Left renal pelvis (tissue), 4 donors: ENCODE measurements around the gene CCDC24. TPM values are rescaled to one million over a fixed set of nuclear protein-coding genes. Genes with fewer than 3 reads are reported as not detected.

Source experiments
- DNase-seq, 4 donors: peaks; one replicate each; pipeline ENCODE4 v3.0.0-alpha.2; 2013; ENCODE audit warnings: low read depth in 4 of 4, low spot score in 3 of 4
- polyA plus RNA-seq, 4 donors: library from polyadenylated mRNA; unstranded; fragments of 120-200 nt; gene quantifications; one replicate each; pipeline ENCODE4 v1.2.1, GENCODE V29; 2013; ENCODE audit not compliant: insufficient read length in 4 of 4

Gene CCDC24
- polyA plus RNA-seq, 4 donors: 3.2 to 29.8 (median 16.4) TPM

DNA sequence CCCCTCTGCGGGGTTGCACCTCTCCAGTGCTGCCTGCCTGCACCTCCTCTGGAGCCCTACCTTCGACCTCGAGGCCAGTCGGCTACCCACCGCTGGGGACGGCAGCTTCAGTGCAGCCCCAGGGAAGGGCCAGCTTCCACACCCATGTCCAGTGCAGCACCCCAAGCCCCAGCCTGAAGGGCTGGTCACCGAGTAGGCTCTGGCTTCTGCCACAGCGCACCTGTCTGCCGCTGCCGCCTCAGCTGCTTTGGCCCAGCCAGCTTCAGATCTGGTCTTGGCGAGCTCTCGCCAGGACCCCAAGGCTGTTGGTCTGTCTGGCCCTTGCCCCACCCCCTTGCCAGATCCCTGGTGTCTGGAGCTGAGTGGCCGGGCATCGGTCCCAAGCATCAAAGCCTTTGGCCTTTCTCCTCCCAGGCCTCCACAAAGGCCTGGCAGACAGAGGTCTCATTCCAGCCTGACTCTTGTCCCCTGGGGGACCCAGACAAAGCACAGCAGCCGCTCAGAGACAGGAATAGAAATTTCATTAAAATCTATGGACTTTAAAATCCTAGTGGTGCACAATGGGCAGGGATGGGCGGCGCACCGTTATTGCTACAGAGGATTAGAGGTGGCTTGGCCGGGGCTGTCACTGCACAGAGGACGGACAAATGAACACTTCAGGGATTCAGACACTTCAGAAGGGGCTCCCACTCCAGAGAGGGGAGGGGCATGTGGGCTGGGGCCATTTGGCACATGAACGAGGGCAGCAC lies 4.8 kb downstream of the CCDC24 start:
- DNase-seq: no peak

DNA sequence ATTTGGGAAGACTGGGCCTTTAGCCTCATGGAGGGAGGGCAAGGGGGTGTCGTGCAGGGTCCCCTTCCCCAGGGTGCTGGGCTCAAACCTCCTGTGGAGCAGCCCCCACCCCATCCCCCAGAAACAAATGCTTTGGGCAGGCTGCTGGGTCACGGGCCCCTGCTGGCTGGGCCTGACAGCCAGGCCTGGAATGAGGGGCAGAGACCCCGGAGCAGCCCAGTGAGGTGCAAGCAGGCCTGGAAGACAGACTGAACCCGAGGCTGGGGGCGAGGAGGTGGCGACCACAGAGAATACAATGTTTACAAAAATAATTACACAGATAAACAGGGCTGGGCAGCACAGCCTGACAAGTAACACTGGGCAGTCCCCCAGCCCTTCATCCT lies 5.3 kb downstream of the CCDC24 start:
- DNase-seq: no peak

DNA sequence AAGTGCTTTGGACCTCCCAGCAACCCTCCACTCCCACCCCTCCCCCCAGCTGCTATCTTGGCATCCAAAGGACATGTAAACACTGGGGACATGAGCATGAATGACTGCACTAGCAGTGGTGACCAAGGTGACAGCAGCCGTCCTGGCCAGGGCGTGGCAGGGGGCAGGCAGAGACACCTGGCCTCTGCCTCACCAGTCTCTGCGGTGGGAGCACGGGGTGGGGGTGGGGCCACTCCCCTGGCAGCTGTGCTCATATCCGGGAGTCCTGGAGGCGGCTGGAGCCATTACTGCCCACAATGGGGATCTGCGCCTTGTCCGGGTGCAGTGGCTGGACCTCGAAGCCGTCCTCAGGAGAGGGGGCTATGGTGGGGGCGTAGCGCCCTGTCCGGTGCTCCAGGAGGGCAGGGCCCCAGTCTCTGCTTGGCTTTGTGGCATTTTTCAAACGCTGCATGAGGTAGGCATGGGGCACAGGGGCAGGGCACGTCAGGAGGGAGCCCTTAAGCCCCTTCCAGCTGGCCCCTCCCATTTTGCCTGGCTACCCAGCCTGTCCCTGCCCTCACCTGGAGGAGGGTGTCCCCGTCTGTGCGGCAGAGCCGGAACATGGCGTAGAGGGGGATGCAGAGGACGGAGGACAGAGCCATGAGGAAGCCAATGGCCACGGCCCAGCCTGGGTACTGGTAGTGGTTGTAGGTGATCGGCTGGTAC lies 6.0 kb downstream of the CCDC24 start:
- DNase-seq: no peak

DNA sequence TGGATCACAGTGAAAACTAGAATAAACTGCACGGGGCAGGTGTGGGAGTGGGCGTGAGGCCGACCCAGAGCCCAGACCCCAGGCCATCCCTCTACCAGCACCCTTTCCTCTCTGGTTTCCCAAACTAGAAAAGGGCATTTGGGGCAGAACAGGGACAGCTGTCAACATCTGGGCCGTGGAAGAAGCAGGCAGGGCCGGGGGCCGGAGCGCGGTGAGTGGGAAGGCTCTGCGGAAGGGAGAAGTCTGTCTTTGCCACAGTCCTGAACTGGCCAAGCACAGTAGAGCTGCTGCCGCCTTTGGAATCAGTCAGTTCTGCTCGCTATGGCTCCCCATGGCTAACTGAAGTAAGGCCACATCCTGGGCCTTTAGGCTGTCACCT lies 6.6 kb downstream of the CCDC24 start:
- no peak for DNase-seq

DNA sequence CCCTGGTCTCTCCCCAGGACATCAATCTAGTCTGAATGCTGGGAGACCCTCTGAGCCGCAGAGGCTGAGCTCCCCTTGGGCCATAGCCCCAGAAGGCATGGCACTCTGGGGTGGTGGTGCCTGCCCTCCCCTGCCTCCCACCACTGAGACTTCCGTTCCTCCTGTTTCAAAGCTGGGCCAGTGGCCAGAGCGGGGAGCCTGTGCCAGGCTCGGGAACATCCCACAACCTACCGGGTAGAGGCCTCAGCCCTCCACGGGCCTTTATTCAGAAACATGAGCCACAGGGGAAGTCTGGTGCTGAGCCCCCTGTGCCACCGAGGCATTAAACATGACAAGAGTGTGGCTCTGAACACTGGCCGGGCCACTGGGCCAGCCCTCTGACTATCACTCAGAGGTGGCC lies 8.1 kb downstream of the CCDC24 start:
- no peak for DNase-seq

DNA sequence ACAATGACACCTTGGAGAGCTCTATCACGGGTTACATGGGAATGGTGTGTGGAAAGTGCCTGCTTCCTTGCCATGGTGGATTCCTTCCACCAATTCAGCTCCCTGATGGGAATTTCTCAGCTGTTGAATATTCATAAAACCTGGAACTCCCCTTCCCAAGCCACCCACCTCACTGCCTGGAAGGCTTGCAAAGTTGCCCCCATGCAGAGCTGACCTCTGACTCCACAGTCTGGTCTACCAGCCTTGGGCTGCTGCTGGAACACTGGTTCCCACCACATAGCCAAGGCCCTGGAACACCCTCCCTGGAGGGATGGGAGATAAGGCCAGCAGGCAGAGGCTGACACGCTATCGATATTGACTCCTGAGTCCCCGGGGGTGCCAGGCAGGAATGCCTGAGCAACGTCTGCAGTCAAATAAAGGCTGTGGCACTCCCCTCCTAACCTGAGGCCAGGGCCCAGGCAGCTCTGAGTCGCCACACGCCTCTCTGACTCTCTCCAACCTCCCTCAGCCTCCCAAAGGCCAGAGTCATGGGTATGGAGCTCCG lies 8.8 kb downstream of the CCDC24 start:
- no peak for DNase-seq

DNA sequence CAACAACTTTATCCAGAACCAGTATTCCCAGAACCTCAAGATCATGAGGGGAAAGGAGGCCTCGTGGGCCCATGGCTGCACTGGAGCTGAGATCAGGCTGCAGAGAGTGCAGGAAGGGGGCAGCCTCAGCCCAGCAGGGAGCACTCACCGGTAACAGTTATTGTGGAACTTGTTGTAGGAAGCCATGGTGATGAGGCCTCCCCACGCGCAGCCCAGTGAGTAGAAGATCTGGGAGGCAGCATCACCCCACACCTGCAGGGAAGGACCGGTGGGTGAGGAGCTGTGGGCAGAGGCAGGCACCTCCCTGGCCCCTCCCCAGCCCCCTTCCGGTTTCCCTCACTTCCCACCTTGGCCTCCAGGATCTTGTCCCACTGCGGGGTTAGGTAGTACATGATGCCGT lies 10.8 kb downstream of the CCDC24 start:
- no peak for DNase-seq

DNA sequence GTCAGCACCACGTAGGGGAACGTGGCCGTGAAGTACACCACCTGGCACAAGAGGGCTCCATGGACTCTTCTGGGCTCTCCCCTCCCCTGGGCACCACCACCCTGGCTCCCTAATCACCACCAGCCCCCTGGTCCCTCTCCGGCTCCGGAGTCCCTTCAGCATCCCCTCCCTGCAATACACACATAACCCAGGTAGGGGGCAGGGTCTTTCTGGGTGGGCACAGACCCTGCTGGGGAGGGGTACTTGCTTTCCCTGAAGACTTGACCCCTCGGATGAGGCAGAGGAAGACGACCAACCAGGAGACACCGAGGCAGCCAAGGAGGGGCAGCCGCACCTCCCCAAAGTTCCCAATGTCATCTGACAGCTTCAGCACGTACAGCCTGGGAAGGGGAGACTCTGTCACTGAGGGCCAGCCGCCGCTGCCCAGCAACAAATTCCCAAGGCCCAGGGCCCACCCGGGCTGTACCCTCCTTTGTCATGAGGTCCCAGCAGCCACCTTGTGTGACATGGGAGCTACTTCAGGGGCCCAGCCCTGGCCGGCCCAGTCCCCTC lies 11.3 kb downstream of the CCDC24 start:
- DNase-seq: no peak

DNA sequence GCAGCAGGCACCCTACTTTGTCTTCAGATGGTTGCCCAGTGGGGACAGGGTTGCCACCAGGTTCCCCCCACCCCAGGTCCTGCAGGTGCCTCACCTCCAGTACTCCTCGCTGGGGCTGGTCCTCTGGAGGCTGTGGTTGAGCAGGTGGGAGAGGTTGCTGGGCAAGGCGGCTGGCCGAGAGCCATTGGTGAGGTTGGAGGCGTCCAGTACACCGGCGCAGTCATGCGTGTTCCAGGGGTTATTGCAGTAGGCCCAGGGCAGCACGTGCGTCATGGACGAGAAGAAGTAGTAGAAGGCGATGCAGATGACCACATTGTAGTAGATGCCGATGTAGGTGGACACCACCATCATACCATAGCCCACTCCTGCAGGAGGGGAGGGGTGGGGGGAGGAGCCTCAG lies 16.9 kb downstream of the CCDC24 start:
- no peak for DNase-seq

DNA sequence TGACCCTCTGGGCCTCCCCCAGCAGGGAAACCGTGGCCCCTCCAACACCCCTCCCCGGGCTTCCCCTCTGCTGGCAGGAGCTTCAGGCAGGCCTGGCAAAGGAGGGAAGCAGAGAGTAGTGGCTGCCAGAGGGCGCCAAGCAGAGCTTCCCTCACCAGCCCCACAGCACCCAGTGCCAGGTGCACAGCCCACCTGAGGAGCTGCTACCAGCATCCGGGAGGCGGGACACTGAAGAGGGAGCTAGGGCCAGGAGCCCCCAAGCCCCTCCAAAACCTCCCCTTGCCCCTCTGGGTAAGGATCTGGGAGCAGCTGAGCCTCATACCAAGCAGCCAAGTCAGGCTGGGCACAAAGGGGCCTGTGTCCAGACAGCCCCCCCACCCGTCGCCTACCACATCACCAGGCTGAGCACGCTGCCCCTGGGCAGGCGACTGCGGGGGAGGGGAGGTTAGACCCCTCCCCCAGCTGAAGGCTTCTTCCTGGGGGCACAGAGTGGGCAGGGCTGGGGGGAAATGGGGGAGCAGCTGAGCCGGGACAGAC lies 19.6 kb downstream of the CCDC24 start:
- DNase-seq: no peak

DNA sequence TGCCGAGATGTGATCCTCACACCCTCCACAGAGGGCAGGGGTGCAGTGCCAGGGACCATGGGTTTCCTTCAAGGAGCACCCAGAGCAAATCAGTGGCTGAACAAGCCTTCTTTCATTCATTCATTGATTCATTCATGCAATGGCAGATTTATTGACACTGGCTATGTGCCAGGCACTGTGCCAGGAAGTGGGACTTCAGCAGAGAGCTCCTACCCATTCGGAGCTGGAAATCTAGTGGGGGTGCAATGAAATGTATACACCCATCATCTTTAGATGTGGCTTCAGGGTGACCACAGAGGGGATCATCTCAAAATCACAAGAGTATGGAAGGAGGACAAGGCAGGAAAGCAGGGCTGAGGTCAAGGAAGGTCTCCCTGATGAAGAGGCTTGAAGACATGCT lies 21.0 kb downstream of the CCDC24 start:
- DNase-seq: no peak

DNA sequence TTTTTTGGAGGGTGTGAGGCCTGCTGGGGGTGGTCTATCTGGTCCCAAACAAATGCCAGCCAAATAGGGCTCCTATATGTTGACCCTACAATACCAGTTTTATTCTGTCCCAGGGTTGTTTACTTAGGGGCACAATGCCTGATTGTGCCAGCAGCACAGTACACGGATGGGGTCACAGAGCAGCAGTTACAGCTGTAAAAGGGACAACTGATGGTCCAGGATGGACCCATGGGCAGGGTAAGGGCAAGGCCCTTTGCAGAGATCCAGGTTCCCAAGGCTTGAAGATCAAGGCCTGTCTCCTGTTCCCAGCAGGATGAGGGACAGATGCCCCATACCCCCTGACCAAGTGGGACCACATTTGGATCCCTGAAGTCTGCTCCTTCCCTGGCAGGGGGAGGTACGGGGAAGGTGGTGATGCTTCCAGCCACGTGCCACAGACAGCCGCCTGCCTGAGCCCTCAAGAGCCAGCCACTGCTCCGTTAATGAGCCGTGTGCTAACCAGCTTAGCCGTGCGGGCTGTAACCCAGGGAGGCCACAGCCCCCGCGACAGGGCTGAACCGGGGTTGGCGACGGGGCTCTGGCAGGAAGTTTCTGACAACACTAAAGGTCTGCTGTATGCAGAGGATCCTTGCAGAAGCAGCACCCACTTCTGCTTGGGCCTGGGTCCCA lies 21.7 kb downstream of the CCDC24 start:
- no peak for DNase-seq

DNA sequence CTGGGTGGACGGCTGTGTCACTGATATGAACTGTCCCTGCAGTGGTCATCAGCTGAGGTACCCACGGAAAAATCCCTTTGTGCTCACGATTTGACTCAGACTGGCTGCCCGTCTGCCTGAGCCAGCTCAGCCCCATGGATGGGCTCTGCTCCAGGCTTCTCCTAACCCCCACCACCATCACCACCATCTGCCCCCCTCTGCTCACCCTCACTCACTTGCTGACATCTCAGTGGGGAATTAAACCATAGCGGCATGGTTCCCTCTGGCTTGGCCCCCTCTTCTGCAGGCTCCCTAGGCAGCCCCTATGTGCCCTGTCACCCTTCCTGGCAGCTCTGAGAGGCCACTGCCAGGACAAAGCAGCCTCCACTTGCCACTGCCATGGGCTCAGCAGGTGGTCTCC lies 22.6 kb downstream of the CCDC24 start:
- DNase-seq: no peak

DNA sequence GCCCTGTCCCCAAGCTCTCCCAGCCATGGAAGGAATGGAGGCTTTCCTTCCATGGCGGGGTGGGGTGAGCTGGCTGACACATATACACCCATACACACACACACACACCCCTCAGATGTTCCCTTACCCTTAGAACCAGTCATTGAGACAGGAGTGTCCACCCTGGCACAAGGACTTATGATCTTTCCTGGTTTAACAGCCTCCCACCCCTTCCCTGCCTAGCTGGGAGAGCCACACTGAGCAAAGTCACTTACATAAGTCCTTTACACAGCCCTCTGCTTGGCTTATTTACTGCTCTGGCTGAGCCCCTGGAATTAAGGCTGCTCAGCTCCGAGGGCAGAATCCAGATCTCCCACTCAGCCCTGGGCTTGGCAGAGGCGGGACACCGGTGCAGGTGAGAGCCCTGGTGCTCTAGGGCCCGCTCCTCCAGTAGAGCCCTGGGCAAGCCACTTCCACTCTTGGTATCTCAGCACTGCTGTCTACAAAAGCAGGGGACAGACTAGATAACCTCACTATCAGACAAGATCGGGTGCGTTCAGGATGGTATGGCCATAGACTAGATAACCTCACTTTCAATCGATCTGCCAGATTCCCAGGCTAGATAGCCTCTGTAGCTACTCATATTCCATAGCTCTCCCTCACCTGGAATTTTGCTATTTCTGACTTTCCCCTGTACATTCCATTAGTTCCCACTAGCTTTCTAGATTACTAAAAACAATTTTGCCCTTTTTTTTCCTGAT lies 23.1 kb downstream of the CCDC24 start:
- no peak for DNase-seq

DNA sequence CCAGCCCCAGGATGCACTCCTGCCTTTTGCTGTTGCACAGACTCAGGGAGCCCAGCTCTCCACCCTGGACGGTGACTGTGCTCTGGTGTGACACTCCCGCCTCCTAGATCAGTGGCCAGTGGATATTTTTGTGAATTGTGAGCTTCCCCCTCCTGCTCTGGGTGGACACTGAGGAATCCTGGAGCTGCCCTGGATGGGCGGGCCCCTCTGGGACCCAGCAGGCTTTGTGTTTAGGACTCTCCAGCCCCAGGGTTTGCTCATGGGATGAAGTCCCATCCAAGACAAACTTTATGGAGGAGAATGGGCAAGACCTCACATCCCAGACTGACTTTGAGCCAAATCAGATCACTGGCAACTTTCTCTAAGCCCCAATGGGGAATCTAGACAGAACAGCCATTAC lies 23.8 kb downstream of the CCDC24 start:
- DNase-seq: no peak

DNA sequence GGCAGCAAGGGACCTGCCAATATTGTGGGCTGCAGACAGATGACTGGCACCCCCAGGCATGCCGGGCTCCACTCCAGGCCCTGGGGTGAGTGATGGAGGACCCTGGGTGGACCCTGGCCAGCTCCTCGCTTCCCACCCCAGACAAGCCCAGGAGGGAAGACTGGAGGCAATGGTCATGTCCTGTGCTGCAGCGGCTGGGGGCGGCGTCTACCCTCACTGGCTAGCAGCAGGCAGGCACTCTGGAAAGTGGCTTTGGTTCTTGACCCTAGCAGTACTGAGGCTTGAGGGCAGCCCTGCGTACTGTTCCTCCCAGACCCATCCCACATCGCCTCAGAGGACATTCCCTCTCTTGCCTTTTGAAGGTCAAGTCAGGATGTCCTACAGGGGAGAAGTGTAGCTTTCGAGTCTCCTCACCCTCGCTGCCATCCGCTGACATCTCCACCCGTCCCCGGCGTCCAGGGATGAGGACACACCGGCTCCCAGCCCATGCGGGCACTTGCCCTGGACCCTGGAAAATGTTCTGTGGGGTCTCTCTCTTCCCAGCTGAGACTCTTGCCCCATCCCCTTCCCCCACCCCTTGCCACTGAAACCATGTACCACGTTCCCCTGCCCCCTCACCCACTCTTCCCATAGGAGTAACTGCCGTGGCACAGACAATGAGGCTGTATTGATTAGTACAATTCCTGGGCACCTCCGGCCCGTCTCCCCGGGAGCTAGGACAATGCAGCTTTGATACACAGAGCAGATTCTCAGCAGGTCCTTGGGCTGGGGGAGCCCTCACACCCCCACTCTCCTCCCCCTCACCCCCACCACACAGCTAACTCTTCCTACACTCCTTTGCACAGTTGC lies 24.9 kb downstream of the CCDC24 start:
- no peak for DNase-seq

DNA sequence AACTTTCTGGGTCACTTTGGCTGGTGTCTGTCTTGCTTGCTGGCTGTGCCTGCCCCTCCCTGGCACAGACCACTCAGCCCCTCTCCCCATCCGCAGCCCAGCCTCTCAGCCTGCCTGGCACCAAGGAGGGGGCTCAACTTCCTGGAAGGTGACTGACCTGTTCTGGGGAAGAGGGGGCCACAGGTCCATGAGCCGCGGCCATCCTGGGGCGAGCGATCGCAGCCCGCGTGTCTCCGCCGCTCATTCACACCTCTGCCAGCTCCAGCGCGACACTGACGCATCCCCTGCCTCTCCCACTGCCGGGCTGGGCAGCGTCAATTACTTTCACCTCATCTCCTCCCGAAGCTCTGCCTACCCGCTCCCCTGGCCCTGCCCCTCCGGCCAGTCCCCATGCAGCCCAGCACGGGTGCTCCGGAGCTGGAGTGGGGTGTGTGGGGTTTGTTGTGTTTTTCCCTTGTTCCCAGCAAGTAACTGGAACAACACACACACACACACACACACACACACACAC lies 25.5 kb downstream of the CCDC24 start:
- no peak for DNase-seq

DNA sequence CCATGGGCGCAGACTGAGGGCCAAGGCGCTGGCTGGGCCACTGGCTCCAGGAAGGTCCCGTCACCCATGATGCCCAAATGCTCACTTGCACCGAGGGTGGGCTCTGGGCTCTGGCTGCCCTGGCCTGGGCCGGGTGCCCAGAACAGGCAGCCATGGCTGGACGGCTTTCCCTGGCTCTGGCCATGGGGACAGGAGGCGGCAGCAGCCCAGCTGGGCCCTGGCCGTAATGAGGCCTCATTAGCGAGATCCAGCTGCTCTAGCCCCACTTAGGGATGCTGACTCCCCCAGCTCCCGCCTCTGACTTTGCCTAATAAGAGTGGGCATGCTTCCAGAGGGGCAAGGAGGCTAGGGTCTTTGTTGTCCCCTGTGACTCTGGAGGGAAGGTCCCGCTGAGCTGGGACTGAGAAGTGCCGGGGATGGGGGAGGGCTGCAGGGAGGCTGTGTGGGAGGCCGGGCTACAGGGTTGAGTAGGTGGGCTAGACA lies 28.1 kb downstream of the CCDC24 start:
- DNase-seq: no peak

DNA sequence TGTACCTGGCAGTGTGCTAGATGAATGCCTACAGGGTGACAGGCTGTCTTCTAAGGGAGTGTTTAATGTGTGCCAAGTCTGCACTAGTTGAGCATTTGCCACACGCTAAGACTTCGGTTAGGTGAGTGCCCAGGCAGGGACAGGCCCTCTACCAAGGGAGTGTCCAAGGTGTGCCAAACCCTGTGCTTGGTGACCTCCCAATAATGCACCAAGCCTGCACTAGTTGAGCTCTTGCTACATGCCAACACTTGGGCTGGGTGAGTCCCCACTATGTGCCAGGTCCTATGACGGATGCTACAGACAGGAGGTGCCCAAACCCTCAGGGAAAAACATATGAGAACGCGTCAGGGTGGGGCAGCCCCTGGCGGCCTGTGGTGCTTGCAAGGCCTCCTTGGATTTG lies 29.1 kb downstream of the CCDC24 start:
- DNase-seq: no peak
